Mammary epithelial cell (primary cell): ENCODE measurements around the gene MAP3K9.

ENCODE experiments used
- EZH2 ChIP-seq: IDR thresholded peaks from 2 replicates; pipeline ENCODE4 v1.6.1; 2012; ENCODE audit warnings: low read length, inconsistent platforms, borderline replicate concordance
- TF ChIP-seq, protein P1 (sequence below), 2 donors: IDR thresholded peaks in 1 of 2; conservative IDR thresholded peaks in 1 of 2; 2 replicates each; pipeline ENCODE4 v1.5.1; 2011 to 2012; ENCODE audit warnings: inconsistent platforms in 2 of 2, low read length in 2 of 2, mild to moderate bottlenecking in 2 of 2, control low read depth in 1 of 2, low read depth in 1 of 2; ENCODE audit not compliant: insufficient read depth in 1 of 2; ENCODE audit errors: extremely low read depth in 1 of 2

GRCh38 chr14:70811050-70811449 is 1.7 kb upstream of the MAP3K9 start:
- TF ChIP-seq, protein P1, sequence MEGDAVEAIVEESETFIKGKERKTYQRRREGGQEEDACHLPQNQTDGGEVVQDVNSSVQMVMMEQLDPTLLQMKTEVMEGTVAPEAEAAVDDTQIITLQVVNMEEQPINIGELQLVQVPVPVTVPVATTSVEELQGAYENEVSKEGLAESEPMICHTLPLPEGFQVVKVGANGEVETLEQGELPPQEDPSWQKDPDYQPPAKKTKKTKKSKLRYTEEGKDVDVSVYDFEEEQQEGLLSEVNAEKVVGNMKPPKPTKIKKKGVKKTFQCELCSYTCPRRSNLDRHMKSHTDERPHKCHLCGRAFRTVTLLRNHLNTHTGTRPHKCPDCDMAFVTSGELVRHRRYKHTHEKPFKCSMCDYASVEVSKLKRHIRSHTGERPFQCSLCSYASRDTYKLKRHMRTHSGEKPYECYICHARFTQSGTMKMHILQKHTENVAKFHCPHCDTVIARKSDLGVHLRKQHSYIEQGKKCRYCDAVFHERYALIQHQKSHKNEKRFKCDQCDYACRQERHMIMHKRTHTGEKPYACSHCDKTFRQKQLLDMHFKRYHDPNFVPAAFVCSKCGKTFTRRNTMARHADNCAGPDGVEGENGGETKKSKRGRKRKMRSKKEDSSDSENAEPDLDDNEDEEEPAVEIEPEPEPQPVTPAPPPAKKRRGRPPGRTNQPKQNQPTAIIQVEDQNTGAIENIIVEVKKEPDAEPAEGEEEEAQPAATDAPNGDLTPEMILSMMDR (conservative IDR thresholded peaks at IDR 0.05 in 1 of 2, IDR thresholded peaks at IDR 0.05 in 1 of 2; ENCODE audit: extremely low read depth in 1 of 2, insufficient read depth in 1 of 2, low read depth in 1 of 2, low read length in 2 of 2) = no peak
- no peak for TF ChIP-seq EZH2
